K562 (cell line): ENCODE measurements around the gene SHFL. TPM values are rescaled to one million over a fixed set of nuclear protein-coding genes. Genes with fewer than 3 reads are reported as not detected.

ENCODE experiments used
- BCOR ChIP-seq: fragments of 450-650 bp; IDR thresholded peaks from 2 replicates; pipeline ENCODE4 v1.6.1; 2016
- CC2D1A ChIP-seq: fragments of 450-650 bp; IDR thresholded peaks from 2 replicates; pipeline ENCODE4 v1.6.1; 2017; ENCODE audit warnings: mild to moderate bottlenecking
- ETV1 ChIP-seq: fragments of 450-650 bp; conservative IDR thresholded peaks from 2 replicates; pipeline ENCODE4 v1.6.1; 2016; ENCODE audit warnings: missing genetic modification characterization, control low read depth, low read depth, missing compliant biosample characterization
- HCFC1 ChIP-seq: IDR thresholded peaks from 2 replicates; pipeline ENCODE4 v1.6.1; 2012; ENCODE audit warnings: low read depth, low read length, improper control_type of control experiment
- KAT2B ChIP-seq: IDR thresholded peaks from one replicate; pipeline ENCODE4 v1.6.1; 2012; ENCODE audit warnings: low read depth, mild to moderate bottlenecking, control low read depth, inconsistent platforms, low read length, moderate library complexity
- KLF10 ChIP-seq: fragments of 250-450 bp; sonication (Bioruptor Pico); IDR thresholded peaks from 2 replicates; pipeline ENCODE4 v1.6.1; 2021; ENCODE audit warnings: matching md5 sums
- MTA1 ChIP-seq: fragments of 450-650 bp; IDR thresholded peaks from 2 replicates; pipeline ENCODE4 v1.6.1; 2017; ENCODE audit warnings: borderline replicate concordance
- PCBP2 ChIP-seq: fragments of 200-400 bp; formaldehyde crosslinking; IDR thresholded peaks from 2 replicates; pipeline ENCODE4 v1.6.1; 2018; ENCODE audit warnings: low read length, low read depth, mild to moderate bottlenecking, moderate library complexity; ENCODE audit not compliant: poor library complexity, severe bottlenecking
- RAD51 ChIP-seq: fragments of 450-650 bp; IDR thresholded peaks from 2 replicates; pipeline ENCODE4 v1.7.1; 2016; ENCODE audit warnings: low read depth, mild to moderate bottlenecking, borderline replicate concordance
- RBFOX2 ChIP-seq: fragments of 200-400 bp; formaldehyde crosslinking; IDR thresholded peaks from 2 replicates; pipeline ENCODE4 v1.6.1; 2017; ENCODE audit warnings: low read depth, mild to moderate bottlenecking, low read length, moderate library complexity
- RBM25 ChIP-seq: fragments of 200-400 bp; formaldehyde crosslinking; IDR thresholded peaks from 2 replicates; pipeline ENCODE4 v1.6.1; 2018; ENCODE audit warnings: low read length, low read depth, moderate library complexity; ENCODE audit not compliant: severe bottlenecking
- RCOR1 ChIP-seq, 2 experiments: IDR thresholded peaks; 2 replicates each; pipeline ENCODE4 v1.6.1; 2012; ENCODE audit warnings: low read depth in 2 of 2, low read length in 2 of 2, borderline replicate concordance in 1 of 2, improper control_type of control experiment in 1 of 2
- SAP30 ChIP-seq: fragments of 200-600 bp; sonication (generic); IDR thresholded peaks from 2 replicates; pipeline ENCODE4 v1.6.1; 2012; ENCODE audit warnings: borderline replicate concordance, low read depth, mild to moderate bottlenecking, moderate library complexity, low read length, control low read depth, inconsistent platforms; ENCODE audit not compliant: insufficient read depth, poor library complexity, severe bottlenecking
- SMAD2 ChIP-seq: fragments of 150-350 bp; IDR thresholded peaks from 2 replicates; pipeline ENCODE4 v1.6.1; 2014; ENCODE audit warnings: low read depth, mild to moderate bottlenecking, low read length
- SMC3 ChIP-seq: conservative IDR thresholded peaks from 2 replicates; pipeline ENCODE4 v1.6.1; 2011; ENCODE audit warnings: low read depth, low read length, improper control_type of control experiment; ENCODE audit not compliant: insufficient read depth
- TCFL5 ChIP-seq: fragments of 250-450 bp; sonication (Bioruptor Pico); conservative IDR thresholded peaks from 2 replicates; pipeline ENCODE4 v1.6.1; 2021; ENCODE audit warnings: mild to moderate bottlenecking, moderate library complexity, matching md5 sums
- THRAP3 ChIP-seq: fragments of 450-650 bp; IDR thresholded peaks from 2 replicates; pipeline ENCODE4 v1.6.1; 2016; ENCODE audit warnings: mild to moderate bottlenecking, inconsistent platforms, borderline replicate concordance
- ZBTB1 ChIP-seq: sonication (generic); formaldehyde crosslinking; IDR thresholded peaks from 2 replicates; pipeline ENCODE4 v1.8.1; 2023; ENCODE audit warnings: missing genetic modification reagents, low read depth, mild to moderate bottlenecking, borderline replicate concordance
- ZNF224 ChIP-seq: sonication (generic); formaldehyde crosslinking; IDR thresholded peaks from 2 replicates; pipeline ENCODE4 v1.8.0; 2022; ENCODE audit warnings: mild to moderate bottlenecking, missing genetic modification reagents
- ZNF778 ChIP-seq: fragments of 450-650 bp; formaldehyde crosslinking; IDR thresholded peaks from 2 replicates; pipeline ENCODE4 v1.4.0; 2020; ENCODE audit warnings: mild to moderate bottlenecking, moderate library complexity
- ZNF79 ChIP-seq: fragments of 250-450 bp; sonication (Bioruptor Pico); IDR thresholded peaks from 2 replicates; pipeline ENCODE4 v1.4.0; 2020; ENCODE audit warnings: low read depth, mild to moderate bottlenecking, moderate library complexity
- polyA plus RNA-seq, 8 experiments: library from polyadenylated mRNA; depleted of rRNA in 4 of 8; stranded (reverse) in 5 of 8; unstranded in 3 of 8; fragments of >200 nt; fragmentation: Nextera tagmentation in 2 of 8; fragmentation: Illumina TruSeq in 1 of 8; extraction: Ambion mirVana in 2 of 8; extraction: Trizol in 1 of 8; gene quantifications; 2 replicates each; pipeline versions ENCODE4 v1.2.1 to v1.2.3, GENCODE V29; 2011 to 2014; ENCODE audit warnings: inconsistent platforms in 1 of 8, missing spikeins in 1 of 8
- total RNA-seq, 7 experiments: library from RNA; depleted of rRNA in 6 of 7; stranded (reverse); fragments of >200 nt in 6 of 7; fragmentation: Illumina TruSeq in 2 of 7; extraction: Trizol in 2 of 7; gene quantifications; 2 replicates each; pipeline versions ENCODE4 v1.2.1 to v1.2.3, GENCODE V29; 2011 to 2021; ENCODE audit warnings: low replicate concordance in 1 of 7
- TF ChIP-seq, protein P1 (sequence below): fragments of 450-650 bp; IDR thresholded peaks from 2 replicates; pipeline ENCODE4 v1.7.1; 2018; ENCODE audit warnings: mild to moderate bottlenecking, low read depth; ENCODE audit not compliant: partially characterized antibody
- TF ChIP-seq, protein P2 (sequence below), 2 experiments: IDR thresholded peaks; 2 replicates each; pipeline ENCODE4 v1.6.1; 2011; ENCODE audit warnings: borderline replicate concordance in 1 of 2, control low read depth in 1 of 2, low read depth in 1 of 2, low read length in 1 of 2, mild to moderate bottlenecking in 1 of 2, mixed read lengths in 1 of 2, moderate library complexity in 1 of 2; ENCODE audit not compliant: insufficient read depth in 1 of 2, insufficient read length in 1 of 2, poor library complexity in 1 of 2, severe bottlenecking in 1 of 2; ENCODE audit errors: extremely low read depth in 1 of 2
- TF ChIP-seq, protein P3 (sequence below): IDR thresholded peaks from 3 replicates; pipeline ENCODE4 v1.6.1; 2011; ENCODE audit warnings: borderline replicate concordance, mild to moderate bottlenecking; ENCODE audit not compliant: insufficient read length, insufficient read depth

SHFL gene
- total and polyA plus RNA-seq, 9 of the 15 experiments (the other 6 are each of a cell fraction or from before 2014, with no cell fraction given) = 1.5 to 25.7 (median 13.0) TPM

DNA sequence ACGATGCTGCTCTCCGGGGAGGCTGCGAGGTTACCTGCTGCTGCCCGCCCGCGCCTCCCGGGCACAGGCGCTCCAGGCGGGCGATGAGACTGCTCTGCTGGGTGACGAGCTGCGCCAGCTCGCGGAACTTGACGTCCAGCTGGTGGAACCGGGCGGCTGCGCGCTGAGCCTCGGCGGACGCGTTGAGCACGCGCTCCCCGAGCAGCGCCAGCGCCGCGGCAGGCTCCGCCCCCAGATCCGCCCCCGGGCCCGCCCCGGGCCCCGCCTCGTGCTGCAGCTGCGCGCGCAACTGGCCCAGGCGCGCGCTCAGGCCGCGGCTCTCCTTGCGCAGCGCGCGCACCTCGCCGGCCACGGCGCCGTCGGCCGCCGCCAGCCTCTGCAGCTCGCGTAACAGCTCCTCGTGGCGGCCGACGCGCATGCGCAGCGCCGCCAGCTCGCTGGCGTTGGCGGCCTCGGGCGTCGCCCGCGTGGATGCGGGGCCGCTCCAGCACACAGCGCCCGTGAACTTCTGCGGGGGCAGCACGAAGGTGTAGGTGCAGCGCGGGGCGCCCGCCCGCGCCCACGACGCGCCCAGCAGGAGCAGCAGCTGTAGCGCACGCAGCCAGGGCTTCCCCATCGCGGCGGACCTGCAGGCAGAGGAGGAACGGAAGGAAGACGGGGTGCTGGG lies 10.0 kb downstream of the SHFL start (continued):
- TF ChIP-seq ZNF778 (CRISPR knock-in tag) (no peak), MTA1 (no peak), SMC3 (no peak), TCFL5 (CRISPR knock-in tag) (no peak), HCFC1 (peak; percentile 49; the same call in 1 of the 2 replicates), CC2D1A (no peak), KAT2B (no peak), ETV1 (tag) (no peak), ZNF79 (CRISPR knock-in tag) (no peak), RBM25 (no peak), SAP30 (no peak), ZBTB1 (CRISPR knock-in tag) (peak; percentile 35; the same call in 1 of the 2 replicates), RBFOX2 (peak; percentile 89), RAD51 (no peak), BCOR (no peak), KLF10 (no peak), RCOR1 (IDR thresholded peaks at IDR 0.05; ENCODE audit: borderline replicate concordance in 1 of 2, low read depth in 2 of 2, low read length in 2 of 2) (0 out of 4 replicates have a peak, but pooled peaks of 1 of the 2 experiments have one; percentile 5), ZNF224 (CRISPR knock-in tag) (no peak), THRAP3 (no peak), PCBP2 (no peak), SMAD2 (no peak)
- TF ChIP-seq, protein P1, sequence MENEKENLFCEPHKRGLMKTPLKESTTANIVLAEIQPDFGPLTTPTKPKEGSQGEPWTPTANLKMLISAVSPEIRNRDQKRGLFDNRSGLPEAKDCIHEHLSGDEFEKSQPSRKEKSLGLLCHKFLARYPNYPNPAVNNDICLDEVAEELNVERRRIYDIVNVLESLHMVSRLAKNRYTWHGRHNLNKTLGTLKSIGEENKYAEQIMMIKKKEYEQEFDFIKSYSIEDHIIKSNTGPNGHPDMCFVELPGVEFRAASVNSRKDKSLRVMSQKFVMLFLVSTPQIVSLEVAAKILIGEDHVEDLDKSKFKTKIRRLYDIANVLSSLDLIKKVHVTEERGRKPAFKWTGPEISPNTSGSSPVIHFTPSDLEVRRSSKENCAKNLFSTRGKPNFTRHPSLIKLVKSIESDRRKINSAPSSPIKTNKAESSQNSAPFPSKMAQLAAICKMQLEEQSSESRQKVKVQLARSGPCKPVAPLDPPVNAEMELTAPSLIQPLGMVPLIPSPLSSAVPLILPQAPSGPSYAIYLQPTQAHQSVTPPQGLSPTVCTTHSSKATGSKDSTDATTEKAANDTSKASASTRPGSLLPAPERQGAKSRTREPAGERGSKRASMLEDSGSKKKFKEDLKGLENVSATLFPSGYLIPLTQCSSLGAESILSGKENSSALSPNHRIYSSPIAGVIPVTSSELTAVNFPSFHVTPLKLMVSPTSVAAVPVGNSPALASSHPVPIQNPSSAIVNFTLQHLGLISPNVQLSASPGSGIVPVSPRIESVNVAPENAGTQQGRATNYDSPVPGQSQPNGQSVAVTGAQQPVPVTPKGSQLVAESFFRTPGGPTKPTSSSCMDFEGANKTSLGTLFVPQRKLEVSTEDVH = no peak
- TF ChIP-seq, protein P2, sequence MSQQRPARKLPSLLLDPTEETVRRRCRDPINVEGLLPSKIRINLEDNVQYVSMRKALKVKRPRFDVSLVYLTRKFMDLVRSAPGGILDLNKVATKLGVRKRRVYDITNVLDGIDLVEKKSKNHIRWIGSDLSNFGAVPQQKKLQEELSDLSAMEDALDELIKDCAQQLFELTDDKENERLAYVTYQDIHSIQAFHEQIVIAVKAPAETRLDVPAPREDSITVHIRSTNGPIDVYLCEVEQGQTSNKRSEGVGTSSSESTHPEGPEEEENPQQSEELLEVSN (IDR thresholded peaks at IDR 0.05; ENCODE audit: borderline replicate concordance in 1 of 2, extremely low read depth in 1 of 2, insufficient read depth in 1 of 2, insufficient read length in 1 of 2, low read depth in 1 of 2, low read length in 1 of 2, poor library complexity in 1 of 2, severe bottlenecking in 1 of 2) = peak; percentile 97
- TF ChIP-seq, protein P3, sequence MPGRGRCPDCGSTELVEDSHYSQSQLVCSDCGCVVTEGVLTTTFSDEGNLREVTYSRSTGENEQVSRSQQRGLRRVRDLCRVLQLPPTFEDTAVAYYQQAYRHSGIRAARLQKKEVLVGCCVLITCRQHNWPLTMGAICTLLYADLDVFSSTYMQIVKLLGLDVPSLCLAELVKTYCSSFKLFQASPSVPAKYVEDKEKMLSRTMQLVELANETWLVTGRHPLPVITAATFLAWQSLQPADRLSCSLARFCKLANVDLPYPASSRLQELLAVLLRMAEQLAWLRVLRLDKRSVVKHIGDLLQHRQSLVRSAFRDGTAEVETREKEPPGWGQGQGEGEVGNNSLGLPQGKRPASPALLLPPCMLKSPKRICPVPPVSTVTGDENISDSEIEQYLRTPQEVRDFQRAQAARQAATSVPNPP = no peak
